ENCODE data around the gene IQSEC2. TPM values are rescaled to one million over a fixed set of nuclear protein-coding genes. Genes with fewer than 3 reads are reported as not detected.

The IQSEC2 gene
- total and polyA plus RNA-seq, 2 of the 8 experiments (the other 6 are each of a cell fraction or from before 2014, with no cell fraction given) = 6.1 to 54.9 TPM

DNA sequence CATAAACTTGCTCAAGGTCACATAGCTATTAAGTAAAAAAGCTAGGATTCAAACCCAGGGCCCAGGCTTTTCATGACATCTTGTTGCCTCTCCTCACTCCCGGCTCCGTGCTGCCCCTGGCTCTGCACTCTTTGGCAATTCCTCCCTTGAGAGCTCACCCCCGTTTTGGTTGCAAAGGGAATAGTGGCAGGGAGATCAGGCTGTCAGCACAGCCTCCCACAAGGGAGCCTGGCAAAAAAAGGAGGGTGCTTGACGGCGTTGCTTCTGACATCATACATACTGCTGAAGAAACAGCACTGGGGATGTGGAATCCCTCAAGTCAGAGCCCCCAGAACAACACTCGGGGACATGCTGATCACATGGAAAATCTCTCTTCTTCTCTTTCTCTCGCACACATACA lies 20.5 kb downstream of the IQSEC2 start:
- Histone ChIP-seq H3K14ac (ENCODE audit: insufficient read length) (no peak overlapping the region), H2AK5ac (ENCODE audit: low read depth, low read length) (no peak overlapping the region), H3K18ac (ENCODE audit: extremely low read depth, low read length) (no peak overlapping the region), H3K79me2 (ENCODE audit: control insufficient read depth in 1 of 2, insufficient read depth in 2 of 2, low read length in 2 of 2) (no peaks in the 10 kb centered on the region), H2BK12ac (ENCODE audit: low read depth, low read length) (no peak overlapping the region), H3K27ac (ENCODE audit: low read depth, low read length) (no peak overlapping the region), H3K4me2 (ENCODE audit: insufficient read depth in 1 of 2, low read depth in 2 of 2, low read length in 2 of 2) (no peak overlapping the region), H3K4me3 (ENCODE audit: extremely low read depth in 1 of 4, insufficient read depth in 2 of 4, low read depth in 3 of 4, low read length in 4 of 4) (no peak overlapping the region), H3K4me1 (replicated peaks in 1 of 4; ENCODE audit: control insufficient read depth in 3 of 4, insufficient read depth in 4 of 4, low read length in 3 of 4) (peaks cover 0 to 11% (median 4%) of the 10 kb centered on the region in 4 experiments; a peak in 5 of 7 replicates), H3K4ac (replicated peaks; ENCODE audit: insufficient read length, low read depth, low read length) (no peak overlapping the region), H2BK120ac (replicated peaks; ENCODE audit: low read depth, low read length) (no peak overlapping the region), H2AFZ (ENCODE audit: low read length) (no peak overlapping the region), H3K9ac (replicated peaks in 1 of 4; ENCODE audit: extremely low read depth in 1 of 4, low read depth in 3 of 4, low read length in 3 of 4) (no peak overlapping the region), H3K23ac (ENCODE audit: insufficient read length) (no peak overlapping the region), H4K20me1 (replicated peaks in 1 of 2; ENCODE audit: control insufficient read depth in 1 of 2, insufficient read depth in 2 of 2, low read length in 2 of 2) (peaks cover 0 to 1% of the 10 kb centered on the region in 2 experiments), H2BK20ac (ENCODE audit: low read length) (no peak overlapping the region), H3K36me3 (ENCODE audit: control insufficient read depth in 2 of 4, insufficient read depth in 4 of 4, low read length in 3 of 4) (no peaks in the 10 kb centered on the region), H3K23me2 (ENCODE audit: low read depth, low read length) (no peaks in the 10 kb centered on the region), H2BK5ac (ENCODE audit: low read depth, low read length) (no peak overlapping the region), H3K56ac (replicated peaks; ENCODE audit: insufficient read length, low read depth, low read length) (no peak overlapping the region), H4K5ac (ENCODE audit: insufficient read length, low read depth, low read length) (no peak overlapping the region), H4K91ac (replicated peaks; ENCODE audit: insufficient read length, low read length) (no peak overlapping the region), H3K79me1 (ENCODE audit: low read depth, low read length) (no peaks in the 10 kb centered on the region; the same call in 1 of the 2 replicates), H3K27me3 (replicated peaks in 1 of 4; ENCODE audit: control insufficient read depth in 3 of 4, extremely low read depth in 1 of 4, insufficient read depth in 3 of 4, low read length in 3 of 4) (no peaks in the 10 kb centered on the region), H4K8ac (ENCODE audit: extremely low read depth, insufficient read depth, low read length) (no peak overlapping the region), H2BK15ac (ENCODE audit: low read length) (no peak overlapping the region), H3K9me3 (ENCODE audit: insufficient read depth in 2 of 2, low read depth in 1 of 2, low read length in 1 of 2) (no peaks in the 10 kb centered on the region)
- no peak for FAIRE-seq
- ChIA-PET CTCF (ENCODE audit: partially characterized antibody) (no interaction called here), POLR2A (ENCODE audit: partially characterized antibody) (no interaction called here)
- 94% methylated on average over 7 of the region's 7 CpGs; no CpG with 5 or more reads in 1 of the 2 experiments for WGBS, 2 experiments (ENCODE audit: extremely low coverage in 1 of 2, insufficient coverage in 1 of 2, insufficient read length in 1 of 2, insufficient replicate concordance in 2 of 2, low coverage in 1 of 2, low lambda C conversion rate in 2 of 2, missing lambda C conversion rate in 1 of 2)
- no peak for DNase-seq (ENCODE audit: low read depth in 1 of 2, low spot score in 2 of 2)
- TF ChIP-seq SAP30 (IDR thresholded peaks at IDR 0.05; ENCODE audit: insufficient read depth, insufficient replicate concordance, low read length) = no peak
- TF ChIP-seq CBX8 (IDR thresholded peaks at IDR 0.05; ENCODE audit: borderline replicate concordance, low read depth, low read length) = no peak
- TF ChIP-seq JUND (IDR thresholded peaks at IDR 0.05; ENCODE audit: low read length) = no peak
- TF ChIP-seq NANOG (IDR thresholded peaks at IDR 0.05; ENCODE audit: insufficient read depth, low read depth, low read length, poor library complexity, severe bottlenecking) = no peak
- no peak for TF ChIP-seq RNF2 (IDR thresholded peaks at IDR 0.05; ENCODE audit: borderline replicate concordance, low read depth, low read length, missing control alignments, poor library complexity, severe bottlenecking)
- no peak for TF ChIP-seq HDAC6 (IDR thresholded peaks at IDR 0.05; ENCODE audit: low read depth, low read length)
- TF ChIP-seq CBX5 (IDR thresholded peaks at IDR 0.05; ENCODE audit: low read depth, low read length) = no peak
- no peak for TF ChIP-seq NRF1 (IDR thresholded peaks at IDR 0.05; ENCODE audit: low read depth, low read length)
- TF ChIP-seq KDM1A (IDR thresholded peaks at IDR 0.05; ENCODE audit: borderline replicate concordance, low read length) = no peak
- TF ChIP-seq SP4 (IDR thresholded peaks at IDR 0.05; ENCODE audit: low read length) = no peak

All from H1 (cell line).